ENCODE measurements around the gene WARS2.
A peak's percentile ranks its signal among the peaks of the same experiment; 100 is the strongest.
"Not testable (repeated sequence)": the region's sequence is repeated elsewhere in the genome, so short reads cannot be mapped to it uniquely, and the experiment has no call there.

The WARS2 gene

DNA sequence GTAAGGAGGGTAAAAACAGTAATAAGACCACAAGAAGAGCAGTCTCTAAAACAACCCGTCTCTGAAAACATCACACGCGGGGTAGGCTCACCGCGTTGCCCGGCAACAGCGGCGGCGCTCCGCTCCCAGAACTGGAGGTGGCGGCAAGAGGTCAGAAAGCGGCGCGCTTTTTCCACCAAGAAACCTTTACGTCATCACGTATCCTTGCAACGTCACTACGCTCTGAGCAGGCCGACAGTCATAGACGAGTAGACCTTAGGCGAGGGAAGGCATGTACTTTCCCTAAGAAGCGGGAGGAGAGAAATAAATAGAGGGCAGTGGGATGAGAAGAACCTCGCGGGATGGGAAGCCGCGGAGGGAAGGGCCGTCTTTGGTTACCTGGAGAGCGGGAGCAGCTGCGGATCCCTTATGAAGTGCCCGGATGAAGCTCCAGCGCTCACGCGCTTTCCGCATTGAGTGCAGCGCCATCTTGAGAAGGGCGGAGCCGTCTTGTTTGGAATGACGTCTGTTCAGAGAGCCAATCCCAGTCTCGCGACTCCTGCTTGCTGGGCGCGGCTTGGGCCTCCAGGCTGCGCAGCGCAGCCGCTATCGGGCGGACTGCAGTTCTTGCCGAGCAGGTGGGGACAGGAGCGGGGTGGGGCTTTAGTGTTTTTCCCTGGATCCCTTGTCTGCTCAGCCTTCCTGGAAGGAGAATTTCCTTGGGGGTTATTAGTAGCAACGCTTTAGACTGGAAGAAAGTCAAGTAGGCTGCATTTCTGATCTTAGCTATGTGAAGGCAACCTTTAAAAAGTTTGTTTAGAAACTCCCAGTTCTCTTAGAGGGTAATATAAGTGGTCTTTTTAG, at the start of gene WARS2:
Gene WARS2 (minus strand): TSS at position 477 of the 843 bp plus-strand sequence. CDS start 9 bp downstream, at position 468.
- DNase-seq: peak; percentile 97 to 98
- TF ChIP-seq GATA1 (IDR thresholded peaks at IDR 0.05; ENCODE audit: low read depth, low read length) (no peak), POLR2A (IDR thresholded peaks at IDR 0.05; ENCODE audit: low read length) (peak; percentile 99)

DNA sequence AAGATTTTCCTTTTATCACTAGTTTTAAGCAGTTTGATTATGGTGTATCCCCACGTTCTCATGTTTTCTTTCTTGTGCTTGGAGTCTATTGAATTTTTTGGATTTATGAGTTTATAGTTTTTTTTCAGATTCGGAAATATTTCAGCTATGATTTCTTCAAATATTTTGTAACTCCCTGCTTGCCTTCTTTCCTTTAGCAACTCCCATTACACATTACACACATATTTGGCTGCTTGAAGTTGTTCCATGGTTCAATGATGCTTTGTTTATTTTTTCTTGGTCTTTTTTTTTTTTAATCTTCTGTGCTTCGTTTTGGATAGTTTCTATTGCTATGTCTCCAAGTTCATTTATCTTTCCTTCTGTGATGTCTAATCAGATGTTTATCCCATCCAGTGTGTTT, 48.5 kb upstream of the WARS2 start:
- TF ChIP-seq GATA1 (IDR thresholded peaks at IDR 0.05; ENCODE audit: low read depth, low read length) (no peak), POLR2A (IDR thresholded peaks at IDR 0.05; ENCODE audit: low read length) (no peak)
- no peak for DNase-seq

DNA sequence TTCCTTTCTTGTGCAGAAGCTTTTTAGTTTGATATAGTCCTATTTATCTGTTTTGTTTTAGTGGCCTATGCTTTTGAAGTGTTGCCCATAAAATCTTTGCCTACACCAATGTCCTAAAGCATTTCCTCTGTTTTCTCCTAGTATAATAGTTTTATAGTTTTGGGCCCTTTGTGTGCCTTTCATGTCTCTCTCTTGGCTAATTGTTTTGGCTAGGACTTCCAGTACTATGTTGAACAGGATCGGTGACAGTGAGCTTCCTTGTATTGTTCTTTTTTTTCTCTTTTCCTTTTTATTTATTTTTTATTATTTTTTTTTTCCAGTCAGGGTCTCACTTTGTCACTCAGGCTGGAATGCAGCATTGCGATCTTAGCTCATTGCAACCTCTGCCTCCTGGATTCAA, 47.0 kb upstream of the WARS2 start:
- no peak for DNase-seq
- TF ChIP-seq POLR2A (IDR thresholded peaks at IDR 0.05; ENCODE audit: low read length) (no peak), GATA1 (IDR thresholded peaks at IDR 0.05; ENCODE audit: low read depth, low read length) (no peak)

DNA sequence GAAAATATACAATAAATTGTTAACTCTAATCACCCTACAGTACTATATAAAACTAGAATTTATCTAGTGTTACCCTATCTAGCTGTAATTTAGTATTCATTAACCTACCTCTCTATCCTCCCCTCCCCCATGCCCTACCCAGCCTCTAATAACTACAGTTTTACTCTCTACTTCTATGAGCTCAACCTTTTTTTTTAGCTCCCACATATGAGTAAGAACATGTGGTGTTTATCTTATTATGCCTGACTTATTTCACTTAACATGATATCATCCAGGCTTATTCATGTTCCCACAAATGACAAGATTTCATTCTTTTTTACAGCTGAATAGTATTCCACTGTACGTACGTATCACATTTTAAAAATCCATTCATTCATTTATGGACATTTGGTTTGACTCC, 46.0 kb upstream of the WARS2 start:
- no peak for DNase-seq
- TF ChIP-seq GATA1 (IDR thresholded peaks at IDR 0.05; ENCODE audit: low read depth, low read length) (no peak), POLR2A (IDR thresholded peaks at IDR 0.05; ENCODE audit: low read length) (no peak)

DNA sequence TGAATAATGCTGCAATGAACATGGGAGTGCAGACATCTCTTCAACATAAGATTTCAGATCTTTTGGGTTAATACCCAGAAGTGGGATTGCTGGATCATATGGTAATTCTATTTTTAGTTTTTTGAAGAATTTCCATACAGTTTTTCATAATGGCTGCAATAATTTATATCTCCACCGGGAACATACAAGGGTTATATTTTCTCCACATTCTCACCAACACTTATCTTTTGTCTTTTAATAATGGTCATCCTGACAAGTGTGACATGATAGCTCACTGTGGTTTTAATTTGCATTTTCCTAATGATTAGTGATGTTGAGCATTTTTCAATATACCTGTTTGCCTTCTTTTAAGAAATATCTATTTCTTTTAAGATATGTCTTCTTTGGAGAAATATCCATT, 44.5 kb upstream of the WARS2 start:
- TF ChIP-seq GATA1 (IDR thresholded peaks at IDR 0.05; ENCODE audit: low read depth, low read length) (no peak), POLR2A (IDR thresholded peaks at IDR 0.05; ENCODE audit: low read length) (no peak)
- no peak for DNase-seq

DNA sequence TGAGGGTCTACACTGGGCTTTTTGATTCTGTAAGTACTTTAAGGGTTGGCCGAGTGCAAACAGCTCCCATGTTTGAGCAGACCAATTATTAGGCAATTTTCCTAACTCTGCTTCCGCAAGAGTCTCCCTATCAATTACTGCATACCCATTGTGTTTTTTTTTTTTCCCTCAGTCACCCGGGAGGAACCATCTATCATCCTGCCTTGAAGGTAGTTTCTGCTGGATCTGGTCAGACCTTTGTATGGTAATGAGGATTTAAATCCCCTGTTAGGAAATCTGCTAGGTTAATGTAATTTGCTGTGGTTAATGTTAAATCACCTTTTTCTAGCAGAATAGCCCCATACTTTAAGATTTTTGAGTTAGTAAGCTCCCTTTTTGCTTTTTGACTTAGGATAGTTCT, 40.8 kb upstream of the WARS2 start:
- TF ChIP-seq GATA1 (IDR thresholded peaks at IDR 0.05; ENCODE audit: low read depth, low read length) (no peak), POLR2A (IDR thresholded peaks at IDR 0.05; ENCODE audit: low read length) (no peak)
- no peak for DNase-seq

DNA sequence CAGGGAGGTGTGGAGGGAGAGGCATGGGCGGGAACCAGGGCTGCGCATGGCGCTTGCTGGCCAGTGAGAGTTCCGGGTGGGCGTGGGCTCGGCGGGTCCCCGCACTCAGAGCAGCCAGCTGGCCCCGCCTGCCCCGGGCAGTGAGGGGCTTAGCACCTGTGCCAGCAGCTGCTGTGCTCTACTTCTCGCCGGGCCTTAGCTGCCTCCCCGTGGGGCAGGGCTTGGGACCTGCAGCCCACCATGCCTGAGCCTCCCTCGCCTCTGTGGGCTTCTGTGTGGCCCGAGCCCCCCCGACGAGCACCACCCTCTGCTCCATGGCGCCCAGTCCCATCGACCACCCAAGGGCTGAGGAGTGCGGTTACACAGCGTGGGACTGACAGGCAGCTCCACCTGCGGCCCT, 38.6 kb upstream of the WARS2 start:
- DNase-seq: no peak
- no peak for TF ChIP-seq GATA1 (IDR thresholded peaks at IDR 0.05; ENCODE audit: low read depth, low read length)
- no peak for TF ChIP-seq POLR2A (IDR thresholded peaks at IDR 0.05; ENCODE audit: low read length)

DNA sequence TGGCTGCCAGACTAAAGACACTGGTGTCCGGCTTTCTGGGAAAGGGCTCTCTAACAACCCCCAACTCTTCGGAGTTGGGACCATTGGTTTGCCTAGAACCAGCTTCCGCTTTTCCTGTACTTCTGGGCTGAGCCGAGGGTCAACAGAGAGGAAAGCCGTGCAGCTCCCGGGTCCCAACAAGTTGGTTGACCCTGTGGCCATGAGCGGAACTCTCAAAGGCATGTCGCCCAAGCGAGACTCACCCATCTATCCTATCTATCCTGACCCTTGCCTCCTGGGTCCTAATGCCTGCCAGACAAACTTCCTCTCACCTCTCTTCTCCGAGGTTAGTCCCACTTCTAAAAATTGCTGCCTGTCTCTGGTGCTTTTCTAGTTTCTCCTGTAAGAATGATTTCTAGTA, 32.5 kb upstream of the WARS2 start:
- not testable (repeated sequence) for DNase-seq

DNA sequence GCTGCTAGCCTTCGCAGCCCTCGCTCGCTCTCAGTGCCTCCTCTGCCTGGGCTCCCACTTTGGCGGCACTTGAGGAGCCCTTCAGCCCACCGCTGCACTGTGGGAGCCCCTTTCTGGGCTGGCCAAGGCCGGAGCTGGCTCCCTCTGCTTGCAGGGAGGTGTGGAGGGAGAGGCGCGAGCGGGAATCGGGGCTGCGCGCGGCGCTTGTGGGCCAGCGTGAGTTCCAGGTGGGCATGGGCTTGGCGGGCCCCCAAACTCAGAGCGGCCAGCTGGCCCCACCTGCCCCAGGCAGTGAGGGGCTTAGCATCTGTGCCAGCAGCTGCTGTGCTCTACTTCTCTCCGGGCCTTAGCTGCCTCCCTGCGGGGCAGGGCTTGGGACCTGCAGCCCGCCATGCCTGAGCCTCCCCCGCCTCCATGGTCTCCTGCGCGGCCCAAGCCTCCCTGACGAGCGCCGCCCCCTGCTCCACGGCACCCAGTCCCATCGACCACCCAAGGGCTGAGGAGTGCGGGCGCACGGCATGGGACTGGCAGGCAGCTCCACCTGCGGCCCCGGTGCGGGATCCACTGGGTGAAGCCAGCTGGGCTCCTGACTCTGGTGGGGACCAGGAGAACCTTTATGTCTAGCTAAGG, 31.0 kb upstream of the WARS2 start:
- DNase-seq: not testable (repeated sequence)

DNA sequence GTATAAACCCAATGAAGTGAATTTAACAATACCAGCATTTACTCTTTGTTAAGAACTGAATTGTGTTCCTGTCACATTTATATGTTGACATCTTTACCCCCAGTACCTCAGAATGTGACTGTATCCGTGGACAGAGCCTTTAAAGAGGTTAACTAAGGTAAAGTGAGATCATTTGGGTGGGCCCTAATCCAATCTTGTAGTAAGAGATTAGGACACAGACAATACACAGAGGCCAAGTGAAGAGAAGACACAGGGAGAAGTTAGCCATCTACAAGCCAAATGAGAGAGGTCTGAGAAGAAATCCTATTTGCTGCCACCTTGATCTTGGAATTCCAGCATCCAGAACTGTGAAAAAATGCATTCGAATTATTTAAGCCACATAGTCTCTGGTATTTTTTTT, 22.9 kb upstream of the WARS2 start:
- peak; percentile 43 to 57 for DNase-seq
- TF ChIP-seq POLR2A (IDR thresholded peaks at IDR 0.05; ENCODE audit: low read length) (no peak), GATA1 (IDR thresholded peaks at IDR 0.05; ENCODE audit: low read depth, low read length) (no peak)

DNA sequence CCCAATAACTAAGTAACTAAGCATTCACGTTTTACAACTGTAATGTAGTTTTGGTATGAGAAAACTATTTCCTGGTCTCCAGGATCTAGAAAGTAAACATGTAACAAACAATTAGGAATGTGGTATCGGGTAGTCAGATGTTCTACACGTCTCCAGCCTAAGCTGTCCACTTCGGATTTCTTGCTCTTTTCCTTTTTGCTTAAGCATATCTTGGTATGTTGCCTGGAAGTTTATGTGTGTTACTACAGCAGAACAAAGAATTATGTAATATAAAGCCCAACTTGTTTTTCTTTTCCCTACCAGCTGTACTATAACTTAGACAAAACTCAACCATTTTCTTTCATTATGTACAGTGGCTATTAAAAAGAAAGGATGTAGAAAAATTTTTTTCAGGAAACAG, 20.4 kb upstream of the WARS2 start:
- DNase-seq: no peak
- no peak for TF ChIP-seq POLR2A (IDR thresholded peaks at IDR 0.05; ENCODE audit: low read length)
- no peak for TF ChIP-seq GATA1 (IDR thresholded peaks at IDR 0.05; ENCODE audit: low read depth, low read length)

DNA sequence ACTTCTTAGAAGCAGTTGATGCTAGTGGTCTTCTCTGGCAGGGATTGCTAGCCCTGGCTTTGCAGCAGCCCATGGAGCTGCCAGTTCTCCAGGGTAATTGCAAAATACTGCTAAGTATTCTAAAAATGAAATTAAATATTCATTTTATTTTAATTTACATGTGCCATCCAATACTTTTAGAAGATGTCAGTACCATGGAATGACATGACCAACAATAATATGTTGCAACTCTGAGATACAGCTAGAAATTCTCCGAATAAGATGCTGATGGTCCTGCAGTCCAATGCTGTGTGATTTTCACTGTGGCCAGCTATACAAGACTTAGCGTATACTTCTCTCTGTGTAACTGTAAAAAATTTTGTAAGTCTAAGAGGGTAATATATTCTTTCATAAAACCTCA, 20.0 kb upstream of the WARS2 start:
- no peak for DNase-seq
- TF ChIP-seq GATA1 (IDR thresholded peaks at IDR 0.05; ENCODE audit: low read depth, low read length) (no peak), POLR2A (IDR thresholded peaks at IDR 0.05; ENCODE audit: low read length) (no peak)

DNA sequence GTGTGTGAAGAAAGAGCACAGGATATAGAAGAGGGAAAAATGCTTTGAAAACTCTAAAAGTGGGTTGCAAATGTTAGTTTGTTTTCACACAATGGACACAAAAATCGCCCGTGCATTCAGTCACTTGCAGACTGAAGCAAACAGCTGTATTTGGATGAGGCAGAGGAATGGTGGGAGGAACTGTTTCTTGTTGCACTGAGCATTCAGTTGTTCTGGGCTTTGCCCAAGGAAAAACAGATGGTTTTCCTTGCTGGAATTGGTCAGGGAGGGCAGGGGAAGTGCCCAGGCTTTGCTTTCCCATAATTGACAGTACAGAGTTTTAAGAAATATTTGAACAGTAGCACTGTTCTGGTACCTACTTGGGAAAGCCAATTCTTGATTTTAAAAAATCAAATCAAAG, 19.5 kb upstream of the WARS2 start:
- no peak for DNase-seq
- TF ChIP-seq POLR2A (IDR thresholded peaks at IDR 0.05; ENCODE audit: low read length) (no peak), GATA1 (IDR thresholded peaks at IDR 0.05; ENCODE audit: low read depth, low read length) (no peak)

DNA sequence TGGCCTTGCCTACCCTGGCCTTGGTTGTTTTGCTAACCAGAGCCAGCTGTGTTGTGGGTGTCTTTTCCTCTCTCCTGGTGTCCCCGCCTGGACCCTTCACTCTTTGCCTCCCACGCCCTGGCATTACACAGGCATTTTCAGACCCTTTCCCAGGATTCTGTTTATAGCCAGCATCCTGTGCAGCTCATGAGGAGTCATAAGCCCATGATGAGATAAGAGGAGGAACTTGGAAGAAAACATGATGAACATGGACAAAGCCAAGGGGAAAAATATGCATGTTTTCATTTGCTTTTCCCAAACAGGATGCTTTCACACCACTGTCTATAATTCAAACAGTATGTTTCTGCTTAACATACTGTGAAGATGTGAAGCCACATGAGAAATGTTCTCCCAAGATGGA, 18.7 kb upstream of the WARS2 start:
- no peak for DNase-seq
- TF ChIP-seq GATA1 (IDR thresholded peaks at IDR 0.05; ENCODE audit: low read depth, low read length): no peak
- TF ChIP-seq POLR2A (IDR thresholded peaks at IDR 0.05; ENCODE audit: low read length): no peak

DNA sequence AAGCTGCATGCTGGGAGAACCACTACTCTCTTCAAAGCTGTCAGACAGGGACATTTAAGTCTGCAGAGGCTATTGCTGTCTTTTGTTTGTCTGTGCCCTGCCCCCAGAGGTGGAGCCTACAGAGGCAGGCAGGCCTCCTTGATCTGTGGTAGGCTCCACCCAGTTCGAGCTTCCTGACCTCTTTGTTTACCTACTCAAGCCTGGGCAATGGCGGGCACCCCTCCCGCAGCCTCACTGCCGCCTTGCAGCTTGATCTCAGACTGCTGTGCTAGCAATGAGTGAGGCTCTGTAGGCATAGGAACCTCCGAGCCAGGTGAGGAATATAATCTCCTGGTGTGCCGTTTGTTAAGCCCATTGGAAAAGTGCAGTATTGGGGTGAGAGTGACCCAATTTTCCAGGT, 16.3 kb upstream of the WARS2 start:
- DNase-seq: not testable (repeated sequence)

DNA sequence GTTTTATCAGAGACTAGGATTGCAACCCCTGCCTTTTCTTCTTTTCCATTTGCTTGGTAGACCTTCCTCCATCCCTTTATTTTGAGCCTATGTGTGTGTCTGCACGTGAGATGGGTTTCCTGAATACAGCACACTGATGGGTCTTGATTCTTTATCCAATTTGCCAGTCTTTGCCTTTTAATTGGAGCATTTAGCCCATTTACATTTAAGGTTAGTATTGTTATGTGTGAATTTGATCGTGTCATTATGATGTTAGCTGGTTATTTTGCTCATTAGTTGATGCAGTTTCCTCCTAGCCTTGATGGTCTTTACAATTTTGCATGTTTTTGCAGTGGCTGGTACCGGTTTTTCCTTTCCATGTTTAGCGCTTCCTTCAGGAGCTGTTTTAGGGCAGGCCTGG, 14.6 kb upstream of the WARS2 start:
- DNase-seq: not testable (repeated sequence)

Measured in erythroblast (primary cell).